Measurements from ENCODE around the gene CLBA1. TPM values are rescaled to one million over a fixed set of nuclear protein-coding genes. Genes with fewer than 3 reads are reported as not detected.

The CLBA1 gene
- total RNA-seq, 4 donors from 2014 or later, result 0.71 to 4.0 (median 3.3) TPM

DNA sequence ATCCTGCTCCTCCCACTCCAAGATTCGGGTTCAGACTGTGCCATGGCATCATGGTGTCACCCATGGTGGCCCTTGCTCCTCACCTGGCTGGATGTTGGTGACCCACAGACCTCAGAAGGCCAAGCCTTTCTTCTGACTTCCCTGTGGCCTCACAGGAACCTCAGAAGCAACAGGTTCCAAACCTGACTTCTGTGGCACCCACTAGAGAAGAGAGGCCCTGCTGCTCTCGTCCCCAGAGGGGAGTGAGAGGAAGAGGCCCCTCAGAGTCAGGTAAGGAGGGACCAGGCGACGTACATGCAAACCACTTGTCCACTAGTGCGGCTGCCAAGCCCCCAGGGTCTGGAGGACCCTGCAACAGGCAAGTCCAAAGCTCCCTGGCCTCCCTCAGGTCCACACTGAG, 10.4 kb downstream of the CLBA1 start:
- no peak for DNase-seq
- Histone ChIP-seq H3K27ac (no peak overlapping the region), H3K36me3 (no peaks in the 10 kb centered on the region), H3K27me3 (no peaks in the 10 kb centered on the region), H3K4me1 (no peaks in the 10 kb centered on the region), H3K4me3 (no peak overlapping the region), H3K9me3 (no peaks in the 10 kb centered on the region)
- in situ Hi-C loops (cut with MboI; ENCODE audit: low sequenced_read_pairs in 4 of 4) (no loop called here), intact Hi-C loops (cut with DNase I; ENCODE audit: low total_unique reads) (no loop called here)
- TF ChIP-seq, protein P1, sequence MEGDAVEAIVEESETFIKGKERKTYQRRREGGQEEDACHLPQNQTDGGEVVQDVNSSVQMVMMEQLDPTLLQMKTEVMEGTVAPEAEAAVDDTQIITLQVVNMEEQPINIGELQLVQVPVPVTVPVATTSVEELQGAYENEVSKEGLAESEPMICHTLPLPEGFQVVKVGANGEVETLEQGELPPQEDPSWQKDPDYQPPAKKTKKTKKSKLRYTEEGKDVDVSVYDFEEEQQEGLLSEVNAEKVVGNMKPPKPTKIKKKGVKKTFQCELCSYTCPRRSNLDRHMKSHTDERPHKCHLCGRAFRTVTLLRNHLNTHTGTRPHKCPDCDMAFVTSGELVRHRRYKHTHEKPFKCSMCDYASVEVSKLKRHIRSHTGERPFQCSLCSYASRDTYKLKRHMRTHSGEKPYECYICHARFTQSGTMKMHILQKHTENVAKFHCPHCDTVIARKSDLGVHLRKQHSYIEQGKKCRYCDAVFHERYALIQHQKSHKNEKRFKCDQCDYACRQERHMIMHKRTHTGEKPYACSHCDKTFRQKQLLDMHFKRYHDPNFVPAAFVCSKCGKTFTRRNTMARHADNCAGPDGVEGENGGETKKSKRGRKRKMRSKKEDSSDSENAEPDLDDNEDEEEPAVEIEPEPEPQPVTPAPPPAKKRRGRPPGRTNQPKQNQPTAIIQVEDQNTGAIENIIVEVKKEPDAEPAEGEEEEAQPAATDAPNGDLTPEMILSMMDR (IDR thresholded peaks at IDR 0.05 in 4 of 5, conservative IDR thresholded peaks at IDR 0.05 in 1 of 5), result no peak
- no peak for ATAC-seq

GRCh38 chr14:104996483-104996882, 10.9 kb downstream of the CLBA1 start:
- Histone ChIP-seq H3K4me3 (no peak overlapping the region), H3K9me3 (no peaks in the 10 kb centered on the region), H3K4me1 (no peaks in the 10 kb centered on the region), H3K27ac (no peak overlapping the region), H3K36me3 (no peaks in the 10 kb centered on the region), H3K27me3 (no peaks in the 10 kb centered on the region)
- ATAC-seq (no peak), DNase-seq (no peak)
- TF ChIP-seq, protein P1 (IDR thresholded peaks at IDR 0.05 in 4 of 5, conservative IDR thresholded peaks at IDR 0.05 in 1 of 5), result no peak
- no peak for TF ChIP-seq POLR2A (IDR thresholded peaks at IDR 0.05)
- intact Hi-C loops (cut with DNase I; ENCODE audit: low total_unique reads) (no loop called here), in situ Hi-C loops (cut with MboI; ENCODE audit: low sequenced_read_pairs in 4 of 4) (no loop called here)

DNA sequence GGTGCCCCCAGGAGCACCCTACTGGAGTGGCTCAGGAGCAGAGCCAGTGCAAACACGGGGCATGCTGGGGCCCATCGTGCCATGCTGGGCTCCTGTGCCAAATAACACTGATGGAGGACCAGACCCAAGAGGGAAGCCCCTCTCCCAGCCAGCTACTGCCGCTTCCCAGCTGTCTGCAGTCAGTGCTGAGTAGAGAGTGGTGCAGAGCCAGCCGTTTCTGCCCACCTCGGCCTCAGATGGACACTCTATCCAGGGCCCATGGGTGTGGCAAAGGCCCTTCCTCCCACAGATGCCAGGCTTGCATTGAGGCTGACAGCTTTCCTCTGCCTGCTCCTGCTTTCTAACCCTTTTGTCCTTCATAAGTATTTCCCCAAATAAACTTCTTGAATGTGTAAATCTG, 13.2 kb downstream of the CLBA1 start:
- intact Hi-C loops (cut with DNase I; ENCODE audit: low total_unique reads), result no loop called here
- DNase-seq (no peak), ATAC-seq (no peak)
- Histone ChIP-seq H3K27ac (no peak overlapping the region), H3K4me3 (no peak overlapping the region), H3K36me3 (no peaks in the 10 kb centered on the region), H3K9me3 (no peaks in the 10 kb centered on the region), H3K27me3 (no peaks in the 10 kb centered on the region), H3K4me1 (no peaks in the 10 kb centered on the region)
- in situ Hi-C loops (cut with MboI; ENCODE audit: low sequenced_read_pairs in 4 of 4), result no loop called here
- TF ChIP-seq, protein P1 (IDR thresholded peaks at IDR 0.05 in 4 of 5, conservative IDR thresholded peaks at IDR 0.05 in 1 of 5), result no peak
- no peak for TF ChIP-seq POLR2A (IDR thresholded peaks at IDR 0.05)

DNA sequence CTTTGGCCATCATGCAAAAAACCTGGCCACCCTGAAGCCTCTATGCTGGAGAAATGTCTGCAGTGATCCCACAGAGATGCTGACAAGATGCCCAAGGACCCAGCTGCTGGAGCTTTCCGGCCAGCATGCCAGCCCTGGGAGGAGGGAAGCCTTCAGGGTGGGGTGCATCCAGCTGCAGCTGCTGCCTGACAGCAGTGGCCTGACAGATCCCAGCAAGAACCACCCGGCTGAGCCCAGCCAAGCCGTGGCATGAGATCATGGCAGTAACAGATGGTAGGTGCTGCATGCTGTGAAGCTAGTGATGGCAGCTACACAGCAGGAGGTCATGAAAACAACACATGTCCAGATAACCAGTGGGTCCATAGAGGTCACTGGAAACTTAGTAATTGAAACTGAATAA, 13.8 kb downstream of the CLBA1 start:
- Histone ChIP-seq H3K27ac (no peak overlapping the region), H3K4me3 (no peak overlapping the region), H3K27me3 (no peaks in the 10 kb centered on the region), H3K4me1 (no peaks in the 10 kb centered on the region), H3K36me3 (no peaks in the 10 kb centered on the region), H3K9me3 (no peaks in the 10 kb centered on the region)
- in situ Hi-C loops (cut with MboI; ENCODE audit: low sequenced_read_pairs in 4 of 4), result no loop called here
- DNase-seq (no peak), ATAC-seq (no peak)
- intact Hi-C loops (cut with DNase I; ENCODE audit: low total_unique reads), result no loop called here
- no peak for TF ChIP-seq POLR2A (IDR thresholded peaks at IDR 0.05)

DNA sequence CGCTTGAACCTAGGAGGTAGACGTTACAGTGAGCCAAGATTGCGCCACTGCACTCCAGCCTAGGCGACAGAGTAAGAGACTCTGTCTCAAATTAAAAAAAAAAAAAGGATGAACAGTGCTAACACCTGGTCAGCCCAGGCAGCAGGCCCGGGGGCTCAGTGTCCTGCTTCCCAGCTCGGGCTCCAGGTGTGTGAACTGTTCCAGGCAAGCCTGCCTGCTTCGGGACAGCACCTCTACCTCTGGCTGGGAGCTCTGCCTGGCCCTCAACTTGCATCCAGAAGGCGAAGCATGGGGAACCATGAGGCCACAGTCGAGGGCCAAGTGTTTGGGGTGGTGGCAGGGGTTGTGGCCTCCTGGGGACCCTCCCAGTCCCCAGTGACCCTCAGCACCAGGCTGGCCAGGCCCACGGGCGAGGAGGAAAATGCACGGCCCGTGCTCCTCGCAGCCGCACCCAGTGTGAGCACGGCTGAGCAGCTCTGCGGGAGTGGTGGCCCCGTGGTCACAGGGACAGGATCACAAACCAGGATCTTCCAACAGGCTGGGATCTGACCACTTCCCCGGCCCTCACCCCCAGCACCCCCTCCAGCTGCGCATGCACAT, 19.8 kb downstream of the CLBA1 start:
- no peak for ATAC-seq
- H3K4me3 ChIP-seq, result no peak overlapping the region
- H3K27me3 ChIP-seq, result no peaks in the 10 kb centered on the region
- no peaks in the 10 kb centered on the region for H3K36me3 ChIP-seq
- in situ Hi-C loops (cut with MboI; ENCODE audit: low sequenced_read_pairs in 4 of 4) (no loop called here), intact Hi-C loops (cut with DNase I; ENCODE audit: low total_unique reads) (no loop called here)
- TF ChIP-seq, protein P1 (IDR thresholded peaks at IDR 0.05 in 4 of 5, conservative IDR thresholded peaks at IDR 0.05 in 1 of 5), result no peak
- TF ChIP-seq POLR2A (IDR thresholded peaks at IDR 0.05), result no peak
- H3K4me1 ChIP-seq, result no peaks in the 10 kb centered on the region
- no peak overlapping the region for H3K27ac ChIP-seq
- no peaks in the 10 kb centered on the region for H3K9me3 ChIP-seq
- no peak for DNase-seq

Measured in gastrocnemius medialis (tissue), 4 donors.